Measurements from ENCODE around the gene GRK4.

GRCh38 chr4:3082925-3083515 lies 119.6 kb downstream of the GRK4 start:
- TF ChIP-seq SPI1 (IDR thresholded peaks at IDR 0.05; ENCODE audit: borderline replicate concordance, low read depth) (no peak), GABPA (IDR thresholded peaks at IDR 0.05; ENCODE audit: low read depth) (no peak), POLR2AphosphoS5 (IDR thresholded peaks at IDR 0.05; ENCODE audit: low read depth) (no peak), CTCF (IDR thresholded peaks at IDR 0.05; ENCODE audit: insufficient read depth, low read length) (no peak), REST (IDR thresholded peaks at IDR 0.05; ENCODE audit: insufficient replicate concordance, low read depth) (no peak)

Measured in HL-60 (cell line).